ENCODE data around the gene AP2A2.

AP2A2 gene

DNA sequence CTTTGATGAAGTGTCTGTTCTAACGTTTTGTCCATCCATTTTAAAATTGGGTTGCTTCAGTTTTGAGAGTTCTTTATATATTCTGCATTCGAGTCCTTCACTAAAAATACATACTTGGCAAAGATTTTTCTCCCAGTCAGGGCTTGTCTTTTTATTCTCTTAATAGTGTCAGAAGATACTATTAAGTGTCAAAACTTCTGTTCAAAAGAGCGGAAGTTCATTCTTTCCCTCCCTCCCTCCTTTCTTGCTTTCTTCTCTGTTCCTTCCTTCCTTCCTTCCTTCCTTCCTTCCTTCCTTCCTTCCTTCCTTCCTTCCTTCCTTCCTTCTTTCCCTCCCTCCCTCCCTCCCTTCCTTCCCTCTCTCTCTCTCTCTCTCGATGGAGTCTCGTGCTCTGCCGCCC, 118.5 kb downstream of the AP2A2 start:
- no peak for DNase-seq

DNA sequence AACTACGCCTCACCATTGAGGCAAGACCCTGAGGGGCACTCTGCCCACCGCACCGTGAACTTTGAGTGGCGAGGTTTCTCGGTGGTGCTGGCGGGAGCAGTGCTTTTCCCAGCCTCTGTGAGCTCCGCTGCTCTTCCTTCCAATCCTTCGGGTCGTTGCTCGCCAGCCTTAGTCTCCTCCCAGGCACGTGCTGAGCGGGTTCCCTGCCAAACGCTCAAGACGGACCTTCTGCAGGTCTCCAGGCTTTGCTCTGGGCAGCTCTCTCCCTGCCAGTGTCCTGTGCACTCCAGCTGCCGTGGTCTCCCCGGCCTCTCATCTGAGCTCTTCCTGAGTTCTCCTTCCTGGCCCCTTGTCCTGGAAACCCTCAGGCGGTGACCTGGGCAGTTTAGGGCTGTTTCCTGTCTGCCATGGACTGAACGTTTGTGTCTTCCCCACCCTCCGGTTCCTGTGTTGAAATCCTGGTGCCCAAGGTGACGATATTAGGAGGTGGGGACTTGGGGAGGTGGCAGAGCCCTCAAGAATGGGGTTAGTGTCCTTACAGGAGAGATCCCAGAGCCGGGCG, 122.0 kb downstream of the AP2A2 start:
- DNase-seq: no peak

DNA sequence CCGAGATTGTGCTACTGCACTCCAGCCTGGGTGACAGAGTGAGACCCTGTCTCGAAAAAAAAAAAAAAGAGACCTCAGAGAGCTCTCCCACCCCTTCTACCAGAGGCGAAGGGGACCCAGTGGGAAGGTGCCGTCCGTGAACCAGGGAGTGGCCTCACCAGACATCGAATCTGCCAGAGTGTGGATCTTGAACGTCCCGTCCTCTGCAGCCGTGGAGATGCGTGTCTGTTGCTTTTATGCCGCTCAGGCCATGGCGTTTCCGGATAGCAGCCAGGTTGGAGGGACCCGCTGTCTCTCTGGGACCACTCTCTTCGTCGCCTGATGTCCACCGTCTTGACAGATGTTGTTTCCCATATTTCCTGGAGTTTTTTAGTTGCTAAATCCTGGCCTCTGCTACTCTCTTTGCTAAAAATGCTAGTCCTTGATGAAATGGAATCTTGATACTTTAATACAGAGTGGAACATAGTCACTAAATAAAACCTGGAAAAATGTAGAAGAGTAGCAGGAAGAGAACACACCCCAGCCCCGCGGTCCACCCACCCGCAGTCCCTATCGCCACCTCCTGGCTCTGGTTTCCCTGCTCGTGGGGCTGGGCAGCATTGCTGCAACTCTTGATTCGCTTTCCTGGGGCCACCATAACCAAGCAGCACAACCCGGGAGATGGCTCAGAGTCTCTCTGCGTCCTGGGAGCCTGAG, 122.9 kb downstream of the AP2A2 start:
- DNase-seq: no peak

DNA sequence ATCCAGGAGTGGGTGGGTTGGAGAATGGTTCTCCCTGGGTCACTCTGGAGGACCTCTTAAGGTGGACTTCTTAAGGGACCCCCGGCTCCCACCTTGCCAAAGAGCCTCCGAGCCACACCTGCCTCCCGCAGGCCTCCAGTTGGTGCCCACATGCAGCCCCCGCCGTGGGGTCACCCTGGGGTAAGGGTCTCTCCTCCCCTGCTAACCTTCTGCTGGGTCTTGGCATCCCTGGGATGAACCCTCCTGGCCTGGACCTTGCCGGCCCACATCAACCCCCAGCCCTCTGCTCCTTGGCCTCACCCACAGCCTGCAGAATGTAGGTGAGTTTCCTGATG, 123.4 kb downstream of the AP2A2 start:
- DNase-seq: no peak

DNA sequence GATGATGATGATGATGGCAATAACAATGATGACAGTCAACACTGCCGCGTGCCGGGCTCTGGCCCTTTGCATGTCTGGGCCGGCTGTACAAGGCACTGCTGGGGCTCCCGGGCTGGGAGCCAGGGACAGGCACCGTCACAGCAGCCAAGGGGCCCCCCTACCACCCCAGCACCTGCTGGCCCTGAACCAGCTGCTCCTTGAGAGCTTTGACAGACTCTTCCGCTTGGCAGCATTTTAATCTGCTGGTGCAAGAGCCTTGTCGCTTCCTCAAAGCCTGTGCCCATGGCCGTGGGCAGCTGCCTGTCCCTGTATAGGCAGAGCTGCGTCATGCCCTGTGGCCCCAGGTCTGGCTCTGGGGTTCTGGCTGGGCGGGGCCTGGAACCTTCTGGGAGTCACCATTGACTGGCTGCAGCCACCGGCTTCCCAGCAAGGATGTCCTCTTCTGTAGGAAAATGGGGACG, 123.8 kb downstream of the AP2A2 start:
- no peak for DNase-seq

DNA sequence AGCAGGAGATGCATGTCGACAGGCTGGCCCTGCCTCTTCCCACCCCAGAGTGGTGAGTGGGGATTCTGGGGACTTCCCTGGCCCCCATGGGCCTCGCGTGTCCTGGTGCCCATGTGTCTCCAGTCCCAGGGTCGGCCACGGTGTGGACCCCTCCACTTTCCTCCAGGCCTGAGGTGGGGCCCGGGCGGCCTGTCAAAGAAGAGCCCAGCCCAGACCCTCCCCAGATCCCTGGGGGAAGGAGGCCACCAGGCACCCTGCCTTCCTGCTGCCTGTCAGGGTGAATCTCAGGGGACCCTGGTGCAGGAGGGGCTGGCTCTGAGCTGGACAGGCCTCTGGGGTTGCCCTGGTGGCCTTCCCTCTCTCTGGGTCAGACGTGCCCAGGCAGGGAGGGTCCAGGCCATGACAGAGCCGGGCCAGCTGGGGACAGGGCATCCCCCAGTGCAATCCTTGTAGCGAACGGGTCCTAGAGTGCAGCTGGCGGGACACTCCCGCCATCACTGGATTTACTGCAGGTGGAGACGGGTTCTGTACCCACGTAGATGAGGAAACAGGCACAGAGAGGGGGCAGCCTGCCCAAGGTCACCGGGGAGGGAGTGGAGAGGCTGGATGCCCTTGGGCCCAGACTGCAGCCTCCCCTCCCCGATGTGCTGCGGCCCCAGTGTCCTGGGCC, 124.4 kb downstream of the AP2A2 start:
- no peak for DNase-seq

DNA sequence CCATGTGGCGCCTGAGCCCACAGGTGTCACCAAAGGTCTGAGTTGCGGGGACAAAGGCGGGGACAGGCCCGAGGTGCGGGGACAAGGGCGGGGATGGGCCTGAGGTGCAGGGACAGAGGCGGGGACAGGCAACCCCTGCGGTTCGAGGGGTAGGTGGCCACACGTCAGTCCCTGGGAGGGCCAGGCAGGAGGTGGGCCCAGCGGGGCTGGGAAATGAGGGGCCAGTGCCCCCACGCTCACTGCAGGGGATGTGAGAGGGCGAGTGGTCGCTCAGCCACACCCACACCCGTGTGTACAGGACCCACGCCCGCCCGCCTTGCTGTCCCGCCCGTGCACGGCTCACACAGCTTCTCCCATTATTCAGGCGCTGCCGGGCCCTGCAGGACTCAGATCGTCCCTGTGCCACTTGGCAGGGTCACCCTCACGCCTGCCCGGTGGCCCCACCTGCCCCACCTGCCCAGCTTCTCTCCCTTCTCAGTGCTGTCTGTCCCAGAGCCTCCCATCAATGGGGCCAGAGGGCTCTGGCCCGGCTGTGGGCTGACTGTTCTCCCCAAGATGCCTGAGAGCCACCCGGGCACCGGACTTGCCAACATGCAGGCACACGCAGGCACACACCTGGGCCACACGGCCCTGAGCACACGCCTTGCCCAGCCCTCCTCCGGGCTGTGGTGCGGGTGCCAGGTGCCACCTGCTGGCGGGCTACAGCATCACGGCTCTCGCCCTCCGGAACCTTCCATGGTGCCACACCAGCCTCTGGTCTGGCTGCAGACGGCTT, 125.1 kb downstream of the AP2A2 start:
- DNase-seq: peak; percentile 17

DNA sequence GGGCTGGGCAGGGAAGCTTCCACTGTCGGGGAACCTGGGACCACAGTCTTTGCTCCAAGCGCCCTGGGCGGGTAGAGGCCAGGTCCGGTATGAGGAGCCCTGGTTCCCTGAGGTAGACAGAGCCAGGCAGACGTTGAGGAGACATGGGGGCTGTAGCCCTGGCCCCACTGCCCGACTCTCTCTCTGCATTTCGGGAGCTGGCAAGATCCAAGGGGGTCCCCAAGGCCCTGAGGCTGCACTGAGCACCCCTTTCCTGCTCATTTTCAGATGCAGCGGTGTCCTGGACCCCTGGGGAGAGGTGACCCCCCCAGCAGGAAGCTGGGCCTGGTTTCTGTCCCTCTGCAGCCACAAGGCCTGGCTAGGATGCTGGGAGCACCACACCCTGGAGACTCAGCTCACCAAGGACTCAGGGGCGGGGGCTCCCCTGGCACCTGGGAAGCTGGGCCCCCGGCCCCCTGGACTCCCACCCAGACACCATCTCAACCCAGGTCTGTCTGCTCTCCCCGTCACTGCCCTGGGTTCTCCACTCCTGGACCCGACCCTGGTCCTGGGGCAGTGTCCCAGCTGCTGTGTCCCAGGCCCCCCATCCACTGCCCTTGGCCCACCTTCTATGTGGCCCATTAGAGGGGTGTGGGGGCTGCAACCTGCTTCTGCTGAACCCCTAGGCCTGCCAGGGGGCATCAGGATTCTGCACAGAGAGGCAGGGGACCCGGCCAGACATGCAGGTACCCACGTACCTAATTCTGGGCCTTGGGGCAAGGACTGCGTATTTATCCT, 125.9 kb downstream of the AP2A2 start:
- DNase-seq: no peak

DNA sequence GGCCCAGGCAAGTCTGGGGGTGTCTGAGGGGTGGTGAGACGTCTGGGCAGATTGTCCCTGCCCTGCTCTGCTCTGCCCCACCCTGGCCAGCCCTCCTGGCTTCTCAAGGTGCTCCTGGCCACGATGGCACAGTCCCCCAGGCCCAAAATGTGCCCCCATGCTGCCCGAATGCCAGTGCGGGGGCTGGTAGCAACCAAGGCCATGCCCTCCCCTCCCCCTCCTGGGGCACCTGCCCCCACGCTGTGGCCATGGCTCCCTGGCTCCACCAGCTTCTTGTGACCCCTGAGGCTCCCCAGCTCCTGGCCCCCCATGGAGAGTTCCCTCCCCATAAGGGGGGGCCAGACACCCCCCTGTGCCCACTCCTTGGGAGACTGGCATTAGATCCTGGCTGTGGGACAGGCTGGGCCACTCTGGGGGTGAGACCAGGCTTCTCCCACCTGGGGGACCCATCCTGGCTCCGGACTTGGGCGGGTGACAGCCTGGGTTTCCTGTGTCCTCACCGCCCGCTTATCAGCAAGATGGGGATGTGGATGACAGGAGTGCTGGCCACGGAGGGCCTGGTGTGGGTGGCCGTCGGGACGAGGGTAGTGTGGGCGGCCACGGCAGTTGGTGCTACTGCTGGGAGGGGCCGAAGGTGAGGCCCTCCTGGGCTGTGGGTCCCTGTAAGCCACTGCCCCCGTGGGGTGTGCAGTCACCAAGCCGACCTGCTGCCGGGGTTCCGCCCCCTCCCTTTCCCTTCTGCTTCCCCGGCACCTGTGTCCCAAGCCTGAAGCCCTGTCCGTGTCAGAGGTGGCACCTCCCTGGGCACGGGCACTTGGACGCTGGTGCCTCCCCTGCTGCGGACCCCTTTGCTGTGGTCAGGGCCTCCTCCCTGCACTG, 126.7 kb downstream of the AP2A2 start:
- no peak for DNase-seq

DNA sequence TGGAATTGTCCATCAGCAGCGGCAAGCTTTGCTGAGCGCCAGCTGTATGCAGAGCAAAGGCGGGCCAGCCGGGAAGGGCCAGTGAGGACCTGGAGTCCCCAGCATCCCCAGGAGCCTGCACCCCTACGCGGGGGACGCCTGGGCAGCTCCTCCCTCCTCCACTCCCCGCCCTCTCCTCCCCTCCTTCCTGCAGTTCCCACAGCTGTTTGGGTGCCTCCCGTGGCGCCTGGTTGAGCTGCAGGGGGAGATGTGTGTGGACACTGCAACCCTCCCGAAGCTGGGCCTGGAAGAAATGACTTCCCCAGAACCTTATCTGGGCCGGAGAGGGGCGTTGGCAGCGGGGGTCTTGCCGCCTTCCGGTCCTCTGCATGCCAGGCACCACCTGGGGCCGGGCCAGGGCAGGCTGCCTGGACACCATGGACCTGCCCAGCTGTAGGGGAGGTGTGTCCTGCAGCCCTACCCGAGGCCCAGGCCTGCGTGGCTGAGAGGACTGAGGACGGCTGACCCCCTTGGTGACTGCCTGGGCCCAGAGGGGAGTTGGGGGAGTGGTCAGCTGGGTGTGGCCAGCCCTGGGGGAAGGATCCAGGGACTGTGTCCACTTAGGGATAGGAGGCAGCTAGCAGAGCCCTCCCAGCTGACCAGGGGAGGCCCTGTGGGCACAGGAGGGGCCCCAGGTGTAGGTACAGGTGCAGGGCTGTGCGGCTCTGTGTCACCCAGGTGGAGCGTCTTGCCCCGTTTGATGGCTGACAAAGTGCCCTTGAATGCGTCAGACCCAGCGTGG, 127.6 kb downstream of the AP2A2 start:
- no peak for DNase-seq

DNA sequence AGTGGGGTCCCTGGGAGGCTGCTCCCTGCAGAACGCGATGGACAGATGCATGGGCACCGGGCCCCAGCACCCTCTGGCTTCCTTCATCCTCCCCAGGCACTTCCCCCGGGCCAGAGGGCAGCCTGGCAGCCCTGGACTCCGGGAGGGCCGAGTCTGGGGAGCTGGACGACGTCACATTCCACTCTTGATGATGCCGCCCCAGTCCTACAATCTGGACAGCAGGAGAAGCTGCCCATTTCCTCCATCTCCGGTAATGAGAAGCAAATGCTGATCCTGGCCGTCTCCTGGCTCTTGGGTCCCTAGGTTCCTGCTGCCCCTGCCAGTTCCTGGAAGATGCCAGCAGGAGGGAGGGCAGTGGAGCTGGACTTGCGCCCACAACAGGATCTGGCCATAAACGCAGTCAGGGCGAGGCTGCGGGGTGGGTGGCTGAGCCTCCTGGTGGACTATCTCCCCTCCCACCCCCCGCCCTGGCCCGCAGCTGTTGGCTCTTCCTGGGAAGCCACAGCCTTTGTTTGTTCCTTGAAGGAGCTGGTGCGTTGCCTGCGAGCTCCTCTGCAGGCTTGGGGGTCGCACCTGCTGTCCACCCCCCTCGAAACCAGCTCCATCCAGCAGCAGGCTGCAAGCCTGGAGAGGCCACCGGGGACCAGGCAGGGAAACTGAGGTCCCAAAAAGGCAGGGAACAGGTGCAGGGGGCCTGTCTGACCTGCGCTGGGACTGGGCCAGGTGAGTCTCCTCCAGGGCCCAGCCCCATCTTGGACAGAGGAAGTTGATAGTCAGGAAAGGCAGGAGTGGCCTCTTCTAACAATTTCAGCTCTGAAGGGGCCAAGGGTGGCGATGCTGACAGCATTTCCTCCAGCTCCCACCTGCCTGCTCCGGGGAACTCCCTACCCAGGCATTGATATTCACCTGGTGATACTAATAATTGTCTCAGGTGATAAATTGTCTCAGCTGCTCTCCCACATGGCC, 128.8 kb downstream of the AP2A2 start:
- no peak for DNase-seq

DNA sequence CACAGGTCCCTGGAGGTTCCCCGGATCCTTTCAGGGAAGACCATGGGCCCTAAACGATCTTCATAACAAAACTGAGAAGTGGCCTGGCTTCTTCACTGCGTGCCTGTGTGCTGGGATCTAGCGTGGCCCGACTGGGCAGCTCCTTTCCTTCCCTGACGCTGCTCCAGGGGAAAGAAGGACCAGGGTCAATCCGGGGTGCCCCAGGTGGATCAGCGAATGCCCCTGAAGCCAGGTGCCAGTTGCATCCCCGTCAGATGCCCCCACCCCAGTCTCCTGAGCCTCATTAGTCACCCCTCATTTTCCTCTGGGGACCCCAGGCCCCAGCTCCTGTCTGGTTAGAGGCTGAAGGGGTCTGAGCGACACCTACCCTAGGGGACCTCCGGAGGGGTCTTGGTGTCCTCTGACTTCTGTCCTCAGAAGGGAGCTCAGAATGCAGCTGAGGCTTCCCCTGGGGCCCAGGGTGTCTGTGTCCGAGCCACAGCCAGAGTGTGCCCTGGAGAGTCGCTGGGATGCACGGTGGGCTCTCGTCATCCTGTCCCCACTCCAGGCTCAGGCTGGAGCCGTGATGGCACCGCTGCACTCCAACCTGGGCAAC, 129.5 kb downstream of the AP2A2 start:
- no peak for DNase-seq

DNA sequence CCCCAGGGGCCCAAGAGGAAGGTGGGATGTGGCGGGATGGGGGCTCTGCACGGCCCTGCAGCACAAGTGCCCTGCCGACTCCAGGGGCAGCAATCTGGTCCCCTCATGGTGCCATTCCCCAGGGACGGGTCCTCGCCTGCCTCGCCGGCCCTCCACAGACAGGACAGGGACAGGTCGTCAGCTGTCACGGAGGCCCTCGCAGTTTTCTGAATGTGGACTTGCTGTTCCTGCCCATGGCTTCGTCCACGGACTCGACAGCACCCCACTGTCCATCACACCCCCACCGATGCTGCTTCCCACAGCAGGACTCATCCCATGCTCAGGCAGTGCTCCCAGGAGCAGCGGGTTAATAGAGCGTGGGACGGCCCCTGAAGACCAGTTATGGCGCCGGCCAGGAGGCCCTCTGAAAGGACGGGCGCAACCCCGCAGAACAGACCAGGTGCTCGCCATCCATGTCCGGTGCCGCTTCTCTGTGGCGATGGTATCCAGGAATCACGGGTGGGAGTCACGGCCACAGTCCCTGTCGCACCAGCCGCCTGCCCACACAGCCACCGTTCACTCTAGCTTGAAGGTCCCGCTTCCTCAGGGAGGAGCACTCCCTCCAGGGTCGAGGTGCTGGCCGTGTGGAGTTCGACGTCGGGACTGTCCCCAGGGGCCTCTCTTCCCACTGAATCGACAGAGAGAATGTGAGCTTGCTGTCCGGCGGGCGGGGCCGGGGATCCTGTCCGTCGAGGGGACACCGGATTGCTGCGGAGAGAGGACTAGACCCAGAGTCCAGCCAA, 130.5 kb downstream of the AP2A2 start:
- no peak for DNase-seq

DNA sequence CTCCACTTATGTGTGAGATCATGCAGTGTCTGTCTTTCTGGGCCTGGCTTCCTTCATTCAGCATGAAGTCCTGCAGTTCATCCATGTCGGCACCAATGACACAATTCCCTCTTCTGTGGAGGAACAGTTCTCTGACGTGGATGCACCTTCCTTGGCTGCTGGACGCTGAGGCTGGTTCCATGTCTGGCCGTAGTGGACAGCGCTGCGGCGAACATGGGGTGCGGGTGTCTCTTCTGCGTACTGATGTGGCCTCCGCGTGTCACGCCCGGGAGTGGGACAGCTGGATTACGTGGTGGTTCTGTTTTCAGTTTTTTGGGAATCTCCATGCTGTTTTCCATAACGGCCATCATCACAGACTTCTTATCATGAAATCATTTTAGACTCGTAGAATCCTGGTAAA, 132.1 kb downstream of the AP2A2 start:
- DNase-seq: no peak

DNA sequence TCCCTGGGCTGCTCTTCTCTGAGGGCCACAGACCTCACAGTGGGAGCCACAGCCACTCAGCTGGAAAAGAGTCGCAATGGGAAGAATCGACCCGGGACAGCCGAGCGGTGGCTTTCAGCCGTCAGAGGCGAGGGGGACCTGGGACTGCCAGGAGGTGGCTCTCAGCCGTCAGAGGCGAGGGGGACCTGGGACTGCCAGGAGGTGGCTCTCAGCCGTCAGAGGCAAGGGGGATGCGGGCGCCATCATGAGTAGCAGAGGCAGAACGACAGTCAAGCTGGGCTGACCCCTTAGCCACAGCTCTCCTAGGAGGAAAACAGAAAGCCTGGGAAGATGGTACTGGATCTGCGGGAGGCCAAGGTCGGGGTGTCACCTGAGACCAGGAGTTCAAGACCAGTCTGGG, 134.1 kb downstream of the AP2A2 start:
- no peak for DNase-seq

DNA sequence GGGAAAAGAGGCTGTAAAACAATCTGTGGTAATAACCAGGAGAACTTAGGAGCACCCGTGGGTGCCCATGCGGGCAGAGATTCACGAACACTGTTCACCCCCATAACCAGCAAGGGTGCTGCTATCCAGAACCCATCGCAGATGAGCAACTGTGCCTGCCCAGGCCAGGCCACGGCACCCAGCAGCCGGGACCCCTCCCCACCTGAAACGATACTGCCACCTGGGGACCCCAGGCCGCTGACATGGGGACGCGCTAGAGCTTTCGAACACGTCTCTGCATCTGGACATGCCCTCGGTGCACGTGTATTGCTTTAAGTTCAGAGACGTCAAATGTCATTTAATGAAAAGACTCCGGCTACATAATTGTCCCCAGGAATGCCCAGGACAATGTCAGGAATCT, 134.7 kb downstream of the AP2A2 start:
- no peak for DNase-seq

DNA sequence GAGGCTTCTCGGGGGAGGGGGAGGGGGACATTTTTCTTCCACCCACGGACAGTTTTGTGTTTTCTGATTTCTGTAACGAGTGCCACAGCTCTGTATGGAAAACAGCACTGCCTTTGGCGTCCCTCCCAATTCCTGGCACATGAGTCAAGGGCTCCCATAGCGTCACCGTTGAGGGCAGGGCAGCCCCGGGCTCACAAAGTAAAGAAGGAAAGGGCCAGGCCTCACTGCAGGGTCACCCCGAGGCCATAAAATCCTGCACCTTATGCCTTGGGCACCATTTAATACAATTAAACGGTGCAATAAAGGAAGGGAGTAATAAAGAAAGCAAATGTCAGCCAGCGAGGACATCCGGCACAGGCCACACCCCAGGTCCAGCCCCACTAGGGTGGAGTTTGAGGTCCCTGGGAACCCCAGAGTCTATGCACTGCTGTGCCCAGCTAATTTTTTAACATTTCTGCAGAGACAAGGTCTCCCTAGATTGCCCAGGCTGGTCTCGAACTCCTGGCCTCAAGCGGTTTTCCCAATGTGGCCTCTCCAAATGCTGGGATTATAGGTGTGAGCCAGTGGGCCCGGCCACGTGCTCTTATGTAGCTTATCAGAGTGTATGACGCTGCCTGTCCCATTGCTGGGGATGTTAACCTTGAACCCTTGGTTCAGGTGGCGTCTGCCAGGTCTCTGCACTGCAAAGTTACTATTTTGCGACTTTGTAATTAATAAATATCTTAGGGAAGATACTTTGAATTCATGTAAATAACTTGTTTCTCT, 135.4 kb downstream of the AP2A2 start:
- DNase-seq: no peak
